Neural progenitor cell (in vitro differentiated cells): Measurements from ENCODE around the gene MID1. TPM values are rescaled to one million over a fixed set of nuclear protein-coding genes. Genes with fewer than 3 reads are reported as not detected.

ENCODE experiments used
- DNase-seq: peaks from one replicate; pipeline ENCODE4 v3.0.0-alpha.2; 2016; ENCODE audit warnings: low spot score
- H2AFZ ChIP-seq: fragments of 200-600 bp; sonication (generic); replicated peaks from 2 replicates; pipeline ENCODE4 v1.6.1; 2016; ENCODE audit warnings: antibody characterized with exemption
- H3F3A ChIP-seq: fragments of 200-600 bp; sonication (generic); 2 replicates; pipeline ENCODE4 v1.6.1; 2016; ENCODE audit warnings: antibody characterized with exemption, low read depth
- H3K27ac ChIP-seq: fragments of 200-600 bp; sonication (generic); 2 replicates; pipeline ENCODE4 v1.5.1; 2016; ENCODE audit warnings: mild to moderate bottlenecking
- H3K27me3 ChIP-seq: fragments of 200-600 bp; sonication (generic); 2 replicates; pipeline ENCODE4 v1.6.1; 2016; ENCODE audit warnings: mild to moderate bottlenecking, moderate library complexity
- H3K36me3 ChIP-seq: fragments of 200-600 bp; sonication (generic); 2 replicates; pipeline ENCODE4 v1.5.1; 2016
- H3K4me1 ChIP-seq: fragments of 200-600 bp; sonication (generic); 2 replicates; pipeline ENCODE4 v1.6.1; 2016; ENCODE audit warnings: mixed run types
- H3K4me2 ChIP-seq: fragments of 200-600 bp; sonication (generic); 2 replicates; pipeline ENCODE4 v1.6.1; 2016
- H3K4me3 ChIP-seq: fragments of 200-600 bp; sonication (generic); 2 replicates; pipeline ENCODE4 v1.5.1; 2016
- H3K79me2 ChIP-seq: fragments of 200-600 bp; sonication (generic); 2 replicates; pipeline ENCODE4 v1.6.1; 2016; ENCODE audit warnings: low read depth
- H3K9ac ChIP-seq: fragments of 200-600 bp; sonication (generic); 2 replicates; pipeline ENCODE4 v1.6.1; 2016
- H3K9me3 ChIP-seq: fragments of 200-600 bp; sonication (generic); 2 replicates; pipeline ENCODE4 v1.5.1; 2016; ENCODE audit warnings: low read depth
- H4K20me1 ChIP-seq: fragments of 200-600 bp; sonication (generic); 2 replicates; pipeline ENCODE4 v1.6.1; 2016; ENCODE audit warnings: low read depth
- H3K27ac Mint-ChIP-seq: 3 replicates; pipeline ENCODE4 v1.8.0; 2021; ENCODE audit warnings: mixed read lengths
- H3K27me3 Mint-ChIP-seq: 2 replicates; pipeline ENCODE4 v1.8.0; 2022; ENCODE audit warnings: low read depth, mild to moderate bottlenecking, inconsistent platforms, moderate library complexity, mixed read lengths; ENCODE audit not compliant: insufficient read depth
- H3K36me3 Mint-ChIP-seq: 3 replicates; pipeline ENCODE4 v1.8.0; 2021; ENCODE audit warnings: mixed read lengths
- H3K4me1 Mint-ChIP-seq: 3 replicates; pipeline ENCODE4 v1.8.0; 2021; ENCODE audit warnings: mixed read lengths
- H3K4me3 Mint-ChIP-seq: 3 replicates; pipeline ENCODE4 v1.8.0; 2021; ENCODE audit warnings: mild to moderate bottlenecking, moderate library complexity, mixed read lengths
- H3K9me3 Mint-ChIP-seq: 3 replicates; pipeline ENCODE4 v1.8.0; 2020; ENCODE audit warnings: mixed read lengths
- CTCF ChIP-seq: fragments of 200-600 bp; sonication (generic); IDR thresholded peaks from 2 replicates; pipeline ENCODE4 v1.5.1; 2017; ENCODE audit warnings: antibody characterized with exemption, mild to moderate bottlenecking
- EZH2 ChIP-seq: fragments of 200-600 bp; sonication (generic); IDR thresholded peaks from 2 replicates; pipeline ENCODE4 v1.6.1; 2017; ENCODE audit warnings: antibody characterized with exemption, mild to moderate bottlenecking, moderate library complexity
- EZH2phosphoT487 ChIP-seq: fragments of 200-600 bp; sonication (generic); IDR thresholded peaks from 2 replicates; pipeline ENCODE4 v1.6.1; 2017; ENCODE audit warnings: antibody characterized with exemption
- total RNA-seq: library from RNA; depleted of rRNA; stranded (reverse); fragments of >200 nt; gene quantifications from 2 replicates; pipeline ENCODE4 v1.2.3, GENCODE V29; 2015; ENCODE audit warnings: low replicate concordance

Gene MID1
- total RNA-seq, 1 donor from 2014 or later, result 29.5 TPM

- Histone ChIP-seq H3K27ac (no peak overlapping the region), H3K4me3 (no peak overlapping the region), H4K20me1 (no peaks in the 10 kb centered on the region), H3F3A (no peaks in the 10 kb centered on the region), H3K36me3 (no peaks in the 10 kb centered on the region), H3K4me1 (no peaks in the 10 kb centered on the region), H3K9me3 (no peaks in the 10 kb centered on the region), H3K9ac (no peak overlapping the region), H2AFZ (no peak overlapping the region), H3K27me3 (no peaks in the 10 kb centered on the region), H3K4me2 (no peak overlapping the region), H3K79me2 (no peaks in the 10 kb centered on the region)
- Mint-ChIP-seq H3K27me3 (peaks cover 3% of the 10 kb centered on the region), H3K9me3 (peaks cover 7% of the 10 kb centered on the region), H3K27ac (no peak overlapping the region), H3K36me3 (no peaks in the 10 kb centered on the region), H3K4me1 (peaks cover 17% of the 10 kb centered on the region), H3K4me3 (no peak overlapping the region)
- TF ChIP-seq CTCF (no peak), EZH2 (no peak), EZH2phosphoT487 (no peak)
- DNase-seq, result no peak
These were observed 204.9 kb downstream of the MID1 start for GRCh38 chrX:10415306-10416001.

- H3K36me3 ChIP-seq, result no peaks in the 10 kb centered on the region
- Mint-ChIP-seq H3K27ac (no peak overlapping the region), H3K9me3 (peaks cover 7% of the 10 kb centered on the region), H3K4me1 (peaks cover 17% of the 10 kb centered on the region), H3K4me3 (no peak overlapping the region), H3K36me3 (no peaks in the 10 kb centered on the region), H3K27me3 (peaks cover 3% of the 10 kb centered on the region)
- TF ChIP-seq EZH2 (no peak), EZH2phosphoT487 (no peak), CTCF (no peak)
- no peak overlapping the region for H3K9ac ChIP-seq
- no peaks in the 10 kb centered on the region for H3F3A ChIP-seq
- H3K4me3 ChIP-seq, result no peak overlapping the region
- no peaks in the 10 kb centered on the region for H4K20me1 ChIP-seq
- no peaks in the 10 kb centered on the region for H3K79me2 ChIP-seq
- H3K27me3 ChIP-seq, result no peaks in the 10 kb centered on the region
- DNase-seq, result no peak
- H3K4me2 ChIP-seq, result no peak overlapping the region
- H3K27ac ChIP-seq, result no peak overlapping the region
- H2AFZ ChIP-seq, result no peak overlapping the region
- H3K4me1 ChIP-seq, result no peaks in the 10 kb centered on the region
- H3K9me3 ChIP-seq, result no peaks in the 10 kb centered on the region
These were observed 205.5 kb downstream of the MID1 start for GRCh38 chrX:10414862-10415261.

- Mint-ChIP-seq H3K4me1 (peaks cover 17% of the 10 kb centered on the region), H3K4me3 (no peak overlapping the region), H3K9me3 (peaks cover 7% of the 10 kb centered on the region)
These were observed 206.1 kb downstream of the MID1 start for GRCh38 chrX:10414156-10414824.

More at GRCh38 chrX:10414156-10414824, 206.1 kb downstream of the MID1 start:
- Histone ChIP-seq H3K4me3 (no peak overlapping the region), H3K27ac (no peak overlapping the region), H3K4me1 (no peaks in the 10 kb centered on the region), H3K9me3 (no peaks in the 10 kb centered on the region), H3K4me2 (no peak overlapping the region), H3K36me3 (no peaks in the 10 kb centered on the region), H3K9ac (no peak overlapping the region), H2AFZ (no peak overlapping the region), H3K79me2 (no peaks in the 10 kb centered on the region), H3K27me3 (no peaks in the 10 kb centered on the region), H4K20me1 (no peaks in the 10 kb centered on the region), H3F3A (no peaks in the 10 kb centered on the region)
- Mint-ChIP-seq H3K36me3 (no peaks in the 10 kb centered on the region), H3K27ac (no peak overlapping the region), H3K27me3 (peaks cover 3% of the 10 kb centered on the region)
- no peak for TF ChIP-seq EZH2
- TF ChIP-seq EZH2phosphoT487, result no peak
- no peak for TF ChIP-seq CTCF
- no peak for DNase-seq
